Transverse colon (tissue), 4 donors: Measurements from ENCODE around the gene E4F1. TPM values are rescaled to one million over a fixed set of nuclear protein-coding genes. Genes with fewer than 3 reads are reported as not detected.

Experiments
- DNase-seq: peaks from one replicate; pipeline ENCODE4 v3.0.0-alpha.2; 2019
- H3K27ac ChIP-seq, 4 donors: fragments of 200-600 bp; sonication (generic); 2 replicates each; pipeline ENCODE4 v1.5.1; 2016 to 2018; ENCODE audit warnings: inconsistent platforms in 4 of 4
- H3K27me3 ChIP-seq: fragments of 200-600 bp; sonication (generic); 2 replicates; pipeline ENCODE4 v1.5.1; 2017; ENCODE audit warnings: inconsistent platforms
- H3K36me3 ChIP-seq, 4 donors: fragments of 200-600 bp; sonication (generic); 2 replicates each; pipeline ENCODE4 v1.5.1; 2017 to 2019; ENCODE audit warnings: inconsistent platforms in 4 of 4
- H3K4me1 ChIP-seq, 4 donors: fragments of 200-600 bp; sonication (generic); 2 replicates each; pipeline ENCODE4 v1.5.1; 2017 to 2020; ENCODE audit warnings: inconsistent platforms in 4 of 4
- H3K4me3 ChIP-seq, 4 donors: fragments of 200-600 bp; sonication (generic); 1 replicate in 1 of 4; 2 replicates in 3 of 4; pipeline versions ENCODE4 v1.5.1 to v1.6.1; 2017 to 2019; ENCODE audit warnings: inconsistent platforms in 4 of 4
- H3K9me3 ChIP-seq, 2 donors: fragments of 200-600 bp; sonication (generic); 2 replicates each; pipeline ENCODE4 v1.5.1; 2017 to 2019; ENCODE audit warnings: inconsistent platforms in 2 of 2
- EP300 ChIP-seq: sonication (generic); formaldehyde crosslinking; IDR thresholded peaks from one replicate; pipeline ENCODE4 v1.6.1; 2017; ENCODE audit warnings: antibody characterized with exemption, low read depth
- POLR2A ChIP-seq: fragments of 450-650 bp; IDR thresholded peaks from one replicate; pipeline ENCODE4 v1.6.1; 2016; ENCODE audit warnings: antibody characterized with exemption, mild to moderate bottlenecking, moderate library complexity
- POLR2AphosphoS5 ChIP-seq, 3 donors: sonication (generic); formaldehyde crosslinking; IDR thresholded peaks; one replicate each; pipeline ENCODE4 v1.6.1; 2016; ENCODE audit warnings: antibody characterized with exemption in 3 of 3
- WGBS, 2 donors: methylation state at CpG; one replicate each; pipeline ENCODE4 v1.1.5; 2018; ENCODE audit warnings: low coverage in 1 of 2; 5-methylcytosine and 5-hydroxymethylcytosine counted together
- in situ Hi-C, 4 donors: fragments of 200-750 bp; cut with MboI; loops; one replicate each; pipeline versions ENCODE4 v1.15.0 to v1.15.1; 2017; ENCODE audit warnings: low sequenced_read_pairs in 3 of 4, low pct_ligation_motif_present in 1 of 4, low pct_unique_long_range_greater_than_20kb in 1 of 4
- intact Hi-C: fragments of 100-400 bp; cut with DNase I; formaldehyde crosslinking; loops from one replicate; pipeline ENCODE4 v1.15.1; 2023; ENCODE audit warnings: low total_unique reads
- total RNA-seq, 4 donors: library from RNA; depleted of rRNA; stranded (reverse); fragments of >200 nt; gene quantifications; one replicate each; pipeline ENCODE4 v1.1.0, GENCODE V29; 2016
- TF ChIP-seq, protein P1 (sequence below), 5 experiments: fragments of 200-600 bp in 3 of 5; fragments of 450-650 bp in 2 of 5; sonication (generic) in 3 of 5; IDR thresholded peaks; 1 replicate in 2 of 5; 2 replicates in 3 of 5; pipeline ENCODE4 v1.5.1; 2016 to 2017; ENCODE audit warnings: antibody characterized with exemption in 5 of 5, inconsistent platforms in 3 of 5, mild to moderate bottlenecking in 2 of 5, moderate library complexity in 1 of 5

E4F1 gene
- total RNA-seq, 4 donors from 2014 or later, result 36.5 to 124 (median 53.6) TPM

DNA sequence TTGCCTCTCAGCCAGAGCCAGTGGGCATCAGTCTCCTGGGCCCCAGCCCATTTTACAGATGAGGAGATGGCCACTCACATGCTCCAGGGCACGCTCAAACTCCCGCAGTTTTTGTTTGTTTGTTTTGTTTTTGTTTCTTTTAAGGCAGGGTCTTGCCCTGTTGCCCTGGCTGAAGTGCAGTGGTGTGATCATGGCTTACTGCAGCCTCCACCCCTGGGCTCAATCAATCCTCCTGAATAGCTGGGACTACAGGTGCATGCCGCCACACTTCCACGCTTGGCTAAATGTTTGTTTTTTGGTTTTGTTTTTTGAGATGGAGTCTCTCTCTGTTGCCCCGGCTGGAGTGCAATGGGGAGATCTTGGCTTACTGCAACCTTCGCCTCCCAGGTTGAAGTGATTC, 3.5 kb downstream of the E4F1 start:
- WGBS, 2 donors, result 79 to 86% methylated on average over 3 to 6 of the region's 6 CpGs
- in situ Hi-C loops (no loop called here), intact Hi-C loops (no loop called here)
- Histone ChIP-seq H3K4me1 (peaks cover 8 to 37% (median 22%) of the 10 kb centered on the region in 4 donors), H3K9me3 (no peaks in the 10 kb centered on the region), H3K4me3 (no peak overlapping the region), H3K36me3 (peaks cover 0 to 25% (median 9%) of the 10 kb centered on the region in 4 donors), H3K27me3 (no peaks in the 10 kb centered on the region), H3K27ac (peak overlapping the region in 2 of 4 donors; percentile 22 to 24)
- TF ChIP-seq POLR2A, result no peak
- TF ChIP-seq POLR2AphosphoS5 (IDR thresholded peaks at IDR 0.05), result no peak
- TF ChIP-seq EP300, result no peak
- TF ChIP-seq, protein P1, sequence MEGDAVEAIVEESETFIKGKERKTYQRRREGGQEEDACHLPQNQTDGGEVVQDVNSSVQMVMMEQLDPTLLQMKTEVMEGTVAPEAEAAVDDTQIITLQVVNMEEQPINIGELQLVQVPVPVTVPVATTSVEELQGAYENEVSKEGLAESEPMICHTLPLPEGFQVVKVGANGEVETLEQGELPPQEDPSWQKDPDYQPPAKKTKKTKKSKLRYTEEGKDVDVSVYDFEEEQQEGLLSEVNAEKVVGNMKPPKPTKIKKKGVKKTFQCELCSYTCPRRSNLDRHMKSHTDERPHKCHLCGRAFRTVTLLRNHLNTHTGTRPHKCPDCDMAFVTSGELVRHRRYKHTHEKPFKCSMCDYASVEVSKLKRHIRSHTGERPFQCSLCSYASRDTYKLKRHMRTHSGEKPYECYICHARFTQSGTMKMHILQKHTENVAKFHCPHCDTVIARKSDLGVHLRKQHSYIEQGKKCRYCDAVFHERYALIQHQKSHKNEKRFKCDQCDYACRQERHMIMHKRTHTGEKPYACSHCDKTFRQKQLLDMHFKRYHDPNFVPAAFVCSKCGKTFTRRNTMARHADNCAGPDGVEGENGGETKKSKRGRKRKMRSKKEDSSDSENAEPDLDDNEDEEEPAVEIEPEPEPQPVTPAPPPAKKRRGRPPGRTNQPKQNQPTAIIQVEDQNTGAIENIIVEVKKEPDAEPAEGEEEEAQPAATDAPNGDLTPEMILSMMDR (IDR thresholded peaks at IDR 0.05), result no peak
- DNase-seq, result no peak

DNA sequence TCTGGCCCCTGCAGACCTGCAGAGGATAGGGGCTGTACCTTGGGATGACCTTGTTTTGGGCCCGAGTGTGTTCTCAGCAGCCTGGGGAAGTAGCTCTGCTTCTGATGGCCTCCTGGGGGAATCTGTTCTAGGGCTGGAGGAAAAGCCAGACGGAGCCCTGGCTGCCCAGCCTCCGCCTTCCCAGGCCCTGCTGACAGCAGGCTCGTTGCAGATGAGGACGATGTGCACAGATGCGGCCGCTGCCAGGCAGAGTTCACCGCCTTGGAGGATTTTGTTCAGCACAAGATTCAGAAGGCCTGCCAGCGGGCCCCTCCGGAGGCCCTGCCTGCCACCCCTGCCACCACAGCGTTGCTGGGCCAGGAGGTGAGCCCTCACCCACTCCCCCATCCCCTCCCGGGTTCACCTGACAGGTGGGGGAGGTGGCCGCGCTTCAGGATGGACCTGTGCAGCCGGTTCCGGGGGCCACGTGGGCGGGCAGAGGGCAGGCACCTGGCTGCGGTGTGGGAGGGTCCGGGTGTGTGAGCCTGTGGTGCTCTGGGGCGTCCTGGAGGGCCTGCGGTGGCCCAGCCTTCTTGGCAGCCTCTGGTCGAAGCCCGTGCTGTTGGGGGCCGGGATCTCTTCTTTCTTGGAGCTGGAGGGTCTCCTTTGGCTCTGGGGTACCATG, 4.9 kb downstream of the E4F1 start:
- Histone ChIP-seq H3K9me3 (no peaks in the 10 kb centered on the region), H3K36me3 (peaks cover 0 to 38% (median 14%) of the 10 kb centered on the region in 4 donors), H3K27ac (no peak overlapping the region), H3K27me3 (no peaks in the 10 kb centered on the region), H3K4me1 (peaks cover 8 to 31% (median 22%) of the 10 kb centered on the region in 4 donors), H3K4me3 (no peak overlapping the region)
- in situ Hi-C loops (no loop called here), intact Hi-C loops (no loop called here)
- DNase-seq, result no peak
- TF ChIP-seq, protein P1 (IDR thresholded peaks at IDR 0.05), result no peak
- TF ChIP-seq EP300 (no peak), POLR2A (no peak), POLR2AphosphoS5 (IDR thresholded peaks at IDR 0.05) (no peak)
- WGBS, 2 donors, result 80 to 94% methylated on average over 5 to 25 of the region's 25 CpGs

DNA sequence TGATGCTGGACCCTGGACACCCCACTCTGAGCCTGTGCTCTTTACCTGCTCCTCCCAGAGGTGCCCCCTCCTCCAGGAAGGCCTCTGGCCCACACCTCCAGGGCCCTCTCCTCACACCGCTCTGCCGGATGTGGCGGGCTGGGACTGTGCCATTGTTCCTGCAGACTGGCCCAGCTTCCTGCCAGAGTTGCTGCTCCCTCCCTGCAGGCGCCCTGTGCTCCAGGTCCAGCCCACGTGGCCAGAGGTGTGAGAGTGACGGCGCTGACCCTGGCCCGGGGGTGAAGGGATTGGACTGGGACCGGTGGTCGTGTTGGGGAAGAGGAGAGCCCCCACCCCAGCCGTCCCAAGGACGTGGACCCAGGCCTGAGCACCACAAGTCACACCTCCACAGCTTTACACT, 5.7 kb downstream of the E4F1 start:
- Histone ChIP-seq H3K9me3 (no peaks in the 10 kb centered on the region), H3K4me1 (peaks cover 8 to 30% (median 20%) of the 10 kb centered on the region in 4 donors), H3K4me3 (no peak overlapping the region), H3K27ac (no peak overlapping the region), H3K27me3 (no peaks in the 10 kb centered on the region), H3K36me3 (peaks cover 0 to 46% (median 14%) of the 10 kb centered on the region in 4 donors)
- intact Hi-C loops (no loop called here), in situ Hi-C loops (no loop called here)
- WGBS, 2 donors, result 93% methylated on average over 12 of the region's 12 CpGs; no CpG with 5 or more reads in 1 of the 2 donors
- no peak for DNase-seq
- TF ChIP-seq POLR2A (no peak), POLR2AphosphoS5 (IDR thresholded peaks at IDR 0.05) (no peak), EP300 (no peak)
- TF ChIP-seq, protein P1 (IDR thresholded peaks at IDR 0.05), result no peak

DNA sequence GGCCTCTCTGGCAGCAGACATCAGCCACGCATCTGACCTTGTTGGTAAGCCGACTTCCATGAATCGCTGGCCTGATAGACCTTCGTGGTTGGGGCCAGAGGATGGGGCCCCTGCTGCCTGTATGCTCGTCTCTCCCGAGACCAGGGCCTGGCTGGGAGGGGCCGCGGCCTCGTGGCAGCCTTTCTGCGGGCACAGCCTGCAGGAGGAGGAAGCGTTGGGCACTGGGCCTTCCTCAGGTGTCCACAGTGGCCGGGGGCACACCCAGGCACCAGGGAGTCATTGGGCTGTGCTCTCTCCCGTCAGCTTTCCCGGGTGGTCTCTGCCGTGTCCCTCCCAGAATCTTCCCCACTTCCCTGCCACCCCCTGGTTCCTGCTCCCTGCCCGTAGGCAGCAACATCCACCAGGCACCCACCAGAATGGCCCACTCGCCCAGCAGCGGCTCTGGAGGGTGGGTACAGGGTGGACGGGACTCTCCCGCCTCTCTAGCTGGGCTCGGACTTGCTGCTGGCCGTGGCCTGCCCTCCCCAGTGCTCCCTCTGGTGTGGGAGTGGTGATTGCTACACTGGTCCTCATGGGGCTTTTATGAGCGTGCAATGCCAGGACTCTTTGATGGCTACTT, 6.3 kb downstream of the E4F1 start:
- TF ChIP-seq POLR2A (no peak), EP300 (no peak), POLR2AphosphoS5 (IDR thresholded peaks at IDR 0.05) (no peak)
- TF ChIP-seq, protein P1 (IDR thresholded peaks at IDR 0.05), result no peak
- H3K9me3 ChIP-seq, result no peaks in the 10 kb centered on the region
- H3K27ac ChIP-seq, result no peak overlapping the region
- intact Hi-C loops (loop anchor here (10.0 kb wide), 1 partner anchor 225 kb away; the partner anchor contains the start of gene ZNF598), in situ Hi-C loops (no loop called here)
- WGBS, 2 donors, result 93% methylated on average over 23 of the region's 23 CpGs; no CpG with 5 or more reads in 1 of the 2 donors
- H3K4me3 ChIP-seq, result no peak overlapping the region
- no peak for DNase-seq
- H3K27me3 ChIP-seq, result no peaks in the 10 kb centered on the region
- H3K4me1 ChIP-seq, result peaks cover 3 to 23% (median 14%) of the 10 kb centered on the region in 4 donors
- peaks cover 0 to 53% (median 14%) of the 10 kb centered on the region in 4 donors for H3K36me3 ChIP-seq
